GM04504 (cell line): ENCODE measurements around the gene TRRAP.
"Not testable (repeated sequence)": the region's sequence is repeated elsewhere in the genome, so short reads cannot be mapped to it uniquely, and the experiment has no call there.

Experiments used
- DNase-seq: peaks from one replicate; pipeline ENCODE4 v3.0.0-alpha.2; 2012; ENCODE audit warnings: low read depth

Gene TRRAP

DNA sequence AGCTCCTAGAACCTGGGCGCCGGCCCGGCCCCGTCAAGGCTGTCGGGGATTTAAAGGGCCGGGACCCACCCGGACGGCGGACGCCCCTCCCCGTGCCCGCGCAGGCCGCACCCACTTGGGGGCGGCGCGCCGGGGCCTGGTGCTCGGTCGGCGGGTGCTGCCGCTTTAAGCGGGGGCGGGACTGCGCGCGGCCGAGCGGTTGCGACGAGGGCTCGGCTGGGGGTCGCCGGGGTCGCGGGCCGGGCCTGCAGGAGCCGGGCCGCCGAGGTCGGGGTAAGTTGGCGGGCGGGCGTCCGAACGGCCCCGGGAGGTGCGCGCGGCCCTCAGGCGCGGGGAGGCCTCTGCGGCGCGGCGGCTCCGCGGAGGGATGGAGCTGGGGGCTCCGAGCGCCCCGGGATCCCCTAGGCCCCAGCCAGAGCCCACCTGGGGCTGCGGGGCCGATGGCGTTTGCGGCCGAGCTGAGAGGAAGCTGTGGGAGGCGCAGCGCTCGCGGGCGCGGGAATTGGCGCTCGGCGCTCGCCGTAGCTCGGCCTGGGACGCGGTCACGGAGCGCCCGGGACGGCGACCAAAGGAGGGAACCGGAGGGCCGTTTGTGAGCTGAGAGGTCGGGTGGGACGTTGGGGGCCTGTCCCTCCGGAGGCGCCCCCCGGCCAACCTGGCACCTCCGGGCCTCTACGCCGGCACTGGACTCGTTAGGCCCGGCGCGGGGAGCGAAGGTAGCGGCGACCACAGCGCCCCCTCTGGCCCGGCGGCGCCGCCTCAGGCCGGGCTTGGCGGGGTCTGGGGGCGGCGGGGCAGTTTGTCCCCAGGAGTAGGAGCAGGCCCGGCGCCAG lies at the start of gene TRRAP:
TRRAP (plus strand) TSS at position 168 of the 833 bp plus-strand sequence. CDS start 2,619 bp downstream, outside the sequence.
- no peak for DNase-seq

DNA sequence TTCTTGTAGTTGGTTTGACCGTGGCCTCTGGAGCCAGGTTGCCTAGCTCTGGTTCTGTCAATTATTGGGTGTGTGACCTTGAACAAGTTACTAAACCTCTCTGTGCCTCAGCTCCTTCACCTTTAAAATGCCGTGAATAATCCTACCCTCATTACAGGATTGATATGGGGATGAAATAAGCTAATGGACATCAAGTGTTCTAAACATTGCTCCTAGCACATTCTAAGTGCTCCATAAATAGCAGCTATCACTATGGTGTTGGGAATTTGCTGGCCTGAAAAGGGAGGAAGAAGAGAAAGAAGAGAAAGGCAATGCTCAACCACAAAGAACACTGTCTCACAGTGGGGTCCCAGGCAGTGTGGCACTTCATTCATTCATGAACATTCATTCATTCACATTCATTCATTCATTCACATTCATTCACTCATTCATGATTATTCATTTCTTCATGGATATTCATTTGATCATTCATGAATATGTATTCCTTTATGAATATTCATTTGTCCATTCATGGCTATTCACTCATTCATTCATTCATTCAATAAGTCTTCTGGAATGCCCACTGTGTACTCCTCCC lies 47.3 kb upstream of the TRRAP start:
- no peak for DNase-seq

DNA sequence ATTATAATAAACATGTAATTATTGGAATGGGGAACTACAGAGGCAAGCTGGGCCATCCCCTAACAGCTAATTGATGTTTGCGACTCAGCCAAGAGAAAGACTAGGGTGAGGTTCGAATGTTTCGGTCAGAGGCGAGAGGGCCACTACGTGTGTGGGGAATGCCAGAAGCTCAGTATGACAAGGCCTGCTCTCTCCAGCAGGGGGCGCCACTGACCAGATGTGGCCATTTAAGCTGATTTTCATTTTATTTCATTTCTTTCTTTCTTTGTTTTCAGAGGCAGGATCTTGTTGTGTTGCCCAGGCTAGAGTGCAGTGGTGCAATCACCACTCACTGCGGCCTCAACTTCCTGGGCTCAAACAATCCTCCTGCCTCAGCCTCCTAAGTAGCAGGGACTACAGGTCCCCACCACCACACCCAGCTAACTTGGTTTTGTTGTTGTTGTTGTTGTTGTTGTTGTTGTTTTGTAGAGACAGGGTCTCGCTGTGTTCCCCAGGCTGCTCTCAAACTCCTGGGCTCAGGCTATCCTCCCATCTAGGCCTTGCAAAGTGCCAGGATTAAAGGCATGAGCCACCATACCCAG lies 46.6 kb upstream of the TRRAP start:
- DNase-seq, result no peak

DNA sequence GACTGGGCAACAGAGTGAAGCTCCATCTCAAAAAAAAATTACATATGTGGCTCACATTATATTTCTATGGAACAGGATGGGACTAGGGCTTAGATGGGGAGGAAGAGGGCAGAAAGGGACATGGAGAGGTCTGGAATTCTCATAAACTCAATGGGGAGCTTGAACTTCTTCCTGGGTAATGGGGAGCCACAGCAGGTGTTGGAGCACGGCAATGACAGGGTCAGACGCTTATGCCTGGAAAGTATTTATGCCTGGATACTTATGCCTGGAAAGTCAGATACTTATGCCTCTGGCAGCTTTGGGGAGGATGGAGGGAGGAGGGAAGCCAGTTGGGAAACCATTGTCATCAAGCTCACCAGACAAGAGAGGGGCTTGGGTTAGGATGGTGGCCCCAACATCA lies 45.3 kb upstream of the TRRAP start:
- no peak for DNase-seq

DNA sequence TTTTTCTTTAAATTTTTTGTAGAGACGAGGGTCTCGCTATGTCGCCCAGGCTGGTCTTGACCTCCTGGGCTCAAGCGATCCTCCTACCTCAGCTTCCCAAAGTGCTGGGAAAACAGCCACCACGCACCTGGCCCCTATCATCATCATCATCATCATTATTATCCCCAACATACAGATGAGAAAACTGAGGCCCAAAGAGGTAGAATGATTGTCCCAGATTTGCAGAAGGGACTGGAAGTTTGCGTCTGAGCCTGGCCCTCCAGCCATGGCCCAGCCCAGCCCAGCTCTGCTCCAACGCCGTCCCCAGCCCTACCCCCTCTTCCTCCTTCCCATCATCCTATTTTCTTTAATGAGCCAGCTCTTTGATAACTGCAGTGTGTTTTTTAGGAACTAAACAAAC lies 43.4 kb upstream of the TRRAP start:
- DNase-seq, result no peak

DNA sequence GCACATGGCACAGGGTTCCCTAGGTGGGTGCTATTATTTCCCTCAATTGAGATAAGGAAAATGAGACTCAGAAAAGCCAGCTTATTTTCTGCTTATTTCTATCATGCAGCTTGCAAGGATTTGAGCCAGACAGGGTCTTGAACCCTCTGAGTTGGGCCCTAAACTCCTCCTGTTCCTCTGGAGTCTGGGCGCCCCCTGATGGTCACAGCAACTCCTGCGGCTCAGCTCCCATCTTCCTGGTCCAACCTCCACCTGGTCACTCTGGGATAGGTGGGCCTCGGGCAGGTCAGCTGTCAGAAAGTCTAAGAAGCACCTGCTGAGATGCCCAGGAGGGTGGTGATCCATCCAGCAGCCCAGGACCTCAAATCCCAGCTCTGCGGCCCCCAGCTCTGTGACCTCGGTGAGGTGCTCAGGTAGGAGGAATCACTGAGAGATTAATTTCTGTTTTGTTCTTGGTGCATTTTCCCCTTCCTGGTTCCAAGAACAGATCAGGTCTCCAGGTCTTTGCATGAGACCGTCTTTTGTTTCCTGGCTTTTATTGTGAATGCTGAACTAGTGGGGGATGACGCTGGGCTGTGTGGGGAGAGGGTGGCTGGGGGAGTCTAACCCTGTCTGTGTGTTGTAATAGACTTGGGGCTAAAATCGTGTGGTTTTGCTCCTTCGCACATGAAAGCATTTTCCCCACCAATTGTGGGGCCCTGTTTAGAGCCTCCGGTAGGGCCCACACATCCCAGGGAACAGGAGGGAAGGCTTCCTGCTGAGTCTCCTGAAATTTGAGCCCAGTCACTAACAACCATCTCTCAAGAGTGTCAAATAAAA lies 41.3 kb upstream of the TRRAP start:
- no peak for DNase-seq

DNA sequence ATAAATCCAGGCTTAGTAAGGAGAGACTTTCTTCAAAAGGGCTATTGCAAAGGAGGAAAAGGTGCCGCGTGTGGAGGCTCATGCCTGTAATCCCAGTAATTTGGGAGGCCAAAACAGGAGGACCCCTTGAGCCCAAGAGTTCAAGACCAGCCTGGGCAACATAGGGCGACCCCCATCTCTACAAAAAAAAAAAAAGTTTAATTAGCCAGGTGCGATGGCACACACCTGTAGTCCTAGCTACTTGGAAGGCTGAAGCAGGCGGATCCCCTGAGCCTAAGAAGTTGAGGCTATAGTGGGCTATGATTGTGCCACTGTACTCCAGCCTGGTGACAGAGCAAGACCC lies 40.7 kb upstream of the TRRAP start:
- no peak for DNase-seq

DNA sequence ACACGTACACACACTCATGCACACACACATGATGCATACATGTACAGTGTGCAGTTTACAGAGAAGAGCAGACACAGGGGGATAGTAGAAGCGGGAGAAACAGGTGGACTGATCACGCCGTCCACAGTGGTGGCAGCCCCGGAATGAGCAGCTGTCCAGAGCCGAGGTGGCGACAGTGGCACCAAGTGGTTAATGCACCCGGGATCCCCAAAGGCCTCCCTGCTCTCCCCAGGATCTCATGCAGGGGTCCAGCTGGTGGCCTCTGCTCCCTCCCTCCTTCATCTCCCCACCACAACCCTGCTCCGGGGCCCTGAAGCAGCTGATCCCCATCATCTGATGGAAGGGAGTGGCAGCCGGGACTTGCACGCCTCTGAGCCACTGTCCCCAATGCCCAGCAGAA lies 38.2 kb upstream of the TRRAP start:
- no peak for DNase-seq

DNA sequence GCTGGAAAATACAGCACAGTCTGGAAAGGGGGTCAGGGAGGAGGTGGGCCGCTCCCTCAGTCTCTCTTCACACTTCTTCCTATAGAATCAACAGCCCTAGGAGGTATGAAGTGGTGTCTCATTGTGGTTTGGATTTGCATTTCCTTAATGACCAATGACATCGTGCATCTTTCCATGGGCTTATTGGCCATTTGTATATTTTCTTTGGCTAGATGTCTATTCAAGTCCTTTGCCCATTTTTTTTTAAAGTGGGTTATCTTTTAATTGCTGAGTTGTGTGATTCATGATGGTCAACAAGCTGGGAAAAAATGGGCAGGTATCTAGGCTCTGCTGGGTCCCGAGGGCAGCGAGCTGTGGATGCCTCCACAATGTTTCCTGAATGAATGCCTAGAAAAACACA lies 37.6 kb upstream of the TRRAP start:
- no peak for DNase-seq

DNA sequence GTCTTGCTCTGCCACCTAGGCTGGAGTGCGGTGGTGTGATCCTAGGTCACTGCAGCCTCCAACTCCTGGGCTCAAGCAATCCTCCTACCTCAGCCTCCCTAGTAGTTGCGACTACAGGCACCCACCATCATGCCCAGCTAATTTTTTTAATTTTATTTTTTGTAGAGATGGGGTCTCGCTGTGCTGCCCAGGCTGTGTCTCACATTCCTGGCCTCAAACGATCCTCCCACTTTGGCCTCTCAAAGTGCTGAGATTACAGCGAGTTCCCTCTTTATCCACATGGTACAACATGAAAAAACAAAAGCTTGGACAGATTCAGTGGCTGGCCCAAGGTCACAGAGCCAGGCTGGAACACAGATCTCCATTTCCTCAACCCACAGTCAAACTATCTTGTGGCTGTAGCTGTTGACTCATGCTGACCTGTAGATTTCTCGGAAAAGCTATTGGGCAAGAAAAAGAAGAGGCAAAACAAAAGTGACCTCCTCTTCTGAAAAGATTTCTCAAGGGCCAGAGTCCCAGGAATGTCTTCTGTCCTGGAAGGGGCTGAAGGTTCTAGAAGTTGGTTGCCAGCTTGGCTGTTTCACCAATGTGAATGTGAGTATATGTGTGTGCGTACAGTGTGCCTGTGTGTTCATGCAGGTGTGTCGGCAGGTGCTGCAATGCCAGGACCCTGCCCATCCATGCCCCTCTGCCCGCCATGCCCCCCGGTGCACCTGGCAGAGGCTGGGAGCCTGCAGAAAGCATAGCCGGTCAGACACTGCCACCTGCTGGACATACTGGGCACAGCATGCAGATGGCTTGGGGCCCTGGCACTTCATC lies 36.9 kb upstream of the TRRAP start:
- DNase-seq, result peak; percentile 36

DNA sequence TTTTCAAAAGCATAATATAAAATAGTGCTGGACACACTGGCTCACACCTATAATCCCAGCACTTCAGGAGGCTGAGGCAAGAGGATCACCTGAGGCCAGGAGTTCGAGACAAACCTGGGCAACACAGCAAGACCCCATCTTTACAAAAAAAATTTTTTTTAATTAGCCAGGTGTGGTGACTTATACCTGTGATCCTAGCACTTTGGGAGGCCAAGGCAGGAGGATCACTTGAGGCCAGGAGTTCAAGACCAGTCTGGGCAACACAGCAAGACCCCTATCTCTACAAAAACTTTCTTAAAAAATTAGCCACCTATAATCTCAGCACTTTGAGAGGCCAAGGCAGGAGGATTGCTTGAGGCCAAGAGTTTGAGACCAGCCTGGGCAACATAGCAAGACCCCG lies 35.8 kb upstream of the TRRAP start:
- not testable (repeated sequence) for DNase-seq

DNA sequence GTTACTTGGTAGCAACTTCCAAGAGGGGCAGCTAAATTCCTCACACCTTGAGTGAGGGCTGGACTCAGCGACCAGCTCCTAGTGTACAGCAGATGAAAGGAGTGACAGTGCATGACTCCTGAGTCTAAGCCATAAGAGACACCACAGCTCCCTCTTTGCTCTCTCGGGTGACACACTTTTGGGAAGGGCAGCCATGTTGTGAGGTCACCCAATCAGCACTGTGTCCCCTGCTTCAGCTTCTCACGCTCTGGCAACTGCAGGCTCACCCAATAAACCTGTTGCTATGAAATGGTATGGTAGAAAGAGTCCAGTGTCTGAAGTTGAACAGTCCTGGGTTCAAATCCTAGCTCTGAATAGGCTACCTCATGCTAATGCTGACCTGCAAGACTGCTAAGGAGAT lies 29.4 kb upstream of the TRRAP start:
- no peak for DNase-seq

DNA sequence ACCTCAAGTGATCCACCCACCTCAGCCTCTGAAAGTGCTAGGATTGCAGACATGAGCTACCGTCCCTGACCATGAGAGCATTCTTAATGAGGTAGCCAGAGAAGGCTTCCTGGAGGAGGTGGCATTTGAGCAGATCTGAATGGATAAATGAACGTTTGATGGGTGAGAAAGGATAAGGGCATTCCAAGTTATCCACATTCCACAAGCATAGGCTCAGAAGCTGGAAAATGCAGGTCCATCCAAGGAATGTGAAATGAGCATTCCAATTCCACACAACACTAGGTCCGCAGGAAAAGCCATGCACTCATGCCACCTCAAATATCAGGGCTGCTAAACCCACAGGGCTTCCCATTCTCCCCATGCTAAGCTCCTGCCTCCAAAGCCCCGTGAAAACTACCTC lies 25.5 kb upstream of the TRRAP start:
- no peak for DNase-seq

DNA sequence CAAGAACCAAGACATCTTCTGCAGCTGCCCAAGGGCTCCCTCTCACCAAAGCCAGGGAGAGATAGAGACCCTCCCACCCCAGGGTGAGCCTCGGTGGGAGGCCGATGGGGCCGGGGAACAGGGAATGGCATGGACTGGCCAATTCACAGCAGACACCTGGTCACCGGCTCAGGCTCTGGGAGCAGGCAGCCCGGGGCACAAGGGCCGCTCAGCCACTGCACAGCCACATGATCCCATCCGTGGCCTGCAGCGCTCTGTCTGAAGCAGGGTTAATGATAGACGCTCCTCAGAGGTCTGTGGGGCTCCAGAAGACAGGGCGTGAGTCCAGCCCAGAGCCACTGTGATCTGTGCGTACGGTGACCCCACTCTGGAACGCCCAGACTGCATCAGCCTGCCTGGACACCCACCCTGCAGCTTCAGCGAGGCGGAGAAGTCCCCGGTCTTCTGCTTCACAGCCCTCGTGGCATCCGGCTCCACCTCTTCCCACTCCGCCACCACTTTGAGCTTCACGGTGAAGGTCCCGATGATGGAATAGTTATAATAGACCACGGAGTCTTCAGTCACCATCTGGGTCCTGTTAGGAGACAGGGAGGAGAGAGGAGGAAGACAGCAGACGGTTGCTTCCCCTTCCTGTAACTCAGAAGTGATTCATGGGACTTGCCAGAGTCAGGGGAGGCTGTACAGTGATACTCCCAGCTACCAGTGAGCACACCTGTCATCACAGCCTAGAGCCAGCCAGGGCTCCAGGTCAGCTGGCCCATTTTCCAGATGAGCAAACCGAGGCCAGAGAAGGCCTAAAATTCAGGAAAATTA lies 22.5 kb upstream of the TRRAP start:
- no peak for DNase-seq

DNA sequence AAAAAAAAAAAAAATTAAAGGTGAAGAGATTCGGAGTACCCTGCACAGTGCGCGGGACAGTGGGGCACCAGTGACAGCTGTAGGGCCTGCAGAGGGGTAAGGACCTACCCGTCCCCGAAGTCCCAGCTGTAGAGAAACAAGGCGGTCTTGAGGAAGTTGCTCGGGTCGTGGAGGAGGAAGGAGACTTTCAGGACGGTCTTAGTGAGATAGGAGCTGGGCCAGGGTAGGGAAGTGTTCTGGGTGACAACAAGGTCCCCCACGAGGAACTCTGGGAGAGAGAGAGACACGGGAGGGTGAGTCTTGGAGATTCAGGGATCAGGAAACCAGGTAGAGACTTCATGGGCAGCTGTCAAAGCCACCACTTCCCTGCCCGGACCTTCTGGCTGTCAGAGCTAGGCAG lies 18.3 kb upstream of the TRRAP start:
- no peak for DNase-seq

DNA sequence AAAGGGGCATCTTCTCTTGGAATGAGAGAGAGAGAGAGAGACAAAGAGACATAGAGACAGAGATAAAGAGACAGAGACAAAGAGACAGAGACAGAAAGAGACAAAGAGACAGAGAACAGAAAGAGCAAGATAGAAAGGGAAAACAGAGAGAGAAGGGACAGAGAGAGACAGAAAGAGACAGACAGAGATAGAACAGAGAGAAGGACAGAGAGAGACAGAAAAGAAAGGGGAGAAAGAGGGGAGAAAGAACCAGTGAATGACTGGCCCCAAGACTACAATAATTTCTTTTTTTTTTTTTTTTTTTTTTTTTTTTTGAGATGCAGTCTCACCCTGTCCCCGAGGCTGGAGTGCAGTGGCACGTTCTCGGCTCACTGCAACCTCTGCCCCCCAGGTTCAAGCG lies 16.1 kb upstream of the TRRAP start:
- no peak for DNase-seq

DNA sequence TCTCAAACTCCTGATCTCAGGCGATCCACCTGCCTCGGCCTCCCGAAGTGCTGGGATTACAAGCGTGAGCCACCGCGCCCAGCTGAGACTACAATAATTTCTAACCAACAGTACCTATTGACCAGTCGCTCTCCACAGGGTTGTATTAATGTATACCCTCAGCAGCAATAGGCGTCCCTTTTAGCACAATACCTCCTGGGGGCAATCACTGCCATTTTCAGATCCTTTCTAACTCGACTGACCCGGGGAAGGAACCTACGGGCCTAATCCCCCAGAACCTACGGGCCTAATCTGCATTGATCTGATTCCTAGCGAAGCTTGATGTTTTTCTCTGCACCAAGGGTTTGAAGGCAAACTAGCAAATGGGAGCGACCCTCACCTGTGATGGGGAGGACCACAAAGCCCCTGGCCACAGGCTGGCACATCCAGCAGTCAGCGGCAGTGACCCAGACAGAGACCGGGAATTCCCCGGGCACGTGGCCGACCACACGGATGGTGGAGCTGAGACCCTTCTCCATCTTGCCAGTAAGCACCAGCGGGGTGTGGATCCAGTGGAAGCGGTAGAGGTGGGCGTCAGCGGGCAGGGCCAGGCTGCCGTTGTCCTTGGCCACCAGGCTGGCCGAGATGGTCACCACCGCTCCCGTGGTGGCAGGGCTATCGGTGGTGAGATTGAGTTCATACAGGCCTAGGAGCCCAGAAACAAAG lies 15.5 kb upstream of the TRRAP start:
- DNase-seq, result no peak

DNA sequence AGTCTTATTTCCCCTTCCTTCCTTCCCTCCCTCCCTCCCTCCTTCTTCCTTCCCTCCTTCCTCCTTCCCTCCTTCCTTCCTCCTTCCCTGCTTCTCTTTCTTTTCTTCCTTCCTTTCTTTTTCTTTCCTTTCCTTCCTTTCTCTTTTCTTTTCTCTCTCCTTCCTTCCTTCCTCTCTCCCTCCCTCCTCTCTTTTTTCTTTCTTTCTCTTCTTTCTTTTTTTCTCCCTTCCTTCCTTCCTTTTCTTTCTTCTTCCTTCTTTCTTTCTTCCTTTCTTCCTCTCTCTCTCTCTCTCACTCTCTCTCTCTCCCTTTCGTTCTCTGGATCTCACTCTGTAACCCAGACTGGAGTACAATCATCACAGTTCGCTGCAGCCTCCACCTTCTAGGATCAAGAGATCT lies 14.7 kb upstream of the TRRAP start:
- DNase-seq, result no peak

DNA sequence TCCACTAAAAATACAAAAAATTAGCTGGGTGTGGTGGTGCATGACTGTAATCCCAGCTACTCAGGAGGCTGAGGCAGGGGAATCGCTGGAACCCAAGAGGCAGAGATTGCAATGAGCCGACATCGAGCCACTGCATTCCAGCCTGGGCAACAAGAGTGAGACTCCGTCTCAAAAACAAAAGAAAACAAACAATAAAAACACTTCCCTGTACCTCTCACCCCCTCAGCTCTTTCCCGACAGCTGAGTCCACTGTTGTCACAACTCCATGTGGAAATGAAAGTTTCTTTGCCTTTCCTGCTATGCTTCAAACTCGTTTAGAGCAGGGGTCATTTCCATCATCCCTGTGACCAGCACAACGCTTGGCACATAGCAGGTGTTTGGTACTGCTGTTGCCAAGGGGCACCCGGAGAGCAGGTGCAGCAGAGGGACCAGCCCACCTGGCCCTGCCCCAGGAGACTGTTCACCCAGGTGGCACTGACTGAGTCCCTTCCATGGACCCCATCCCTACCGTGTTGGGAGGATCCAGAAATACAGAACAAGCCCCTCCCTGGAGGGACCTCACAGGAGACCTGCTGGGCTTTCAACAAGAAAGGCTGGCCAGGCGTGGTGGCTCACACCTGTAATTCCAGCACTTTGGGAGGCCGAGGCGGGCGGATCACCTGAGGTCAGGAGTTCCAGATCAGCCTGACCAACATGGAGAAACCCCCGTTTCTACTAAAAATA lies 13.4 kb upstream of the TRRAP start:
- no peak for DNase-seq

DNA sequence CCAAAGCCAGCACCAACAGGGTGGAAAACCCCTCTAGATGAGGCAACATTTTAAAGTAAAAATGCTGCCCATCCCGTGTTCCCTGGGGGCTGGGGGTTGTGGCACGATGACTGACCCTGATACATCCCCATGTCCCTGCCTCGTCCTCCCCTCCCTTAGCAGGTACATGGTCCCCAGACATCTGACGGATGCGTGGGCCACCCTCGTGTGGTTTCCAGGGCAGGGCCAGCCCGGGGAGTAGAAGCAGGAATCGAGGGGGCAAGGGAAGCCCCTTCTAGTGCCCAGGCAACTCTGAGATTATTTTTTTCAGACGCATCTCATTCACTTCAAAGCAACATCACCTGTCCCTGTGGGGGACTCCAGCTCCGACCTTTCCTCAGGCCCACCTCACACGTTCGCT lies 12.0 kb upstream of the TRRAP start:
- DNase-seq, result no peak
